HG03575 (cell line): ENCODE data around the gene SPINK5.
"Not testable (repeated sequence)": the region's sequence is repeated elsewhere in the genome, so short reads cannot be mapped to it uniquely, and the experiment has no call there.

Experiments
- ATAC-seq: cut with Tn5 transposase; IDR thresholded peaks from one replicate; pipeline ENCODE4 v1.9.1; 2021; ENCODE audit not compliant: unreplicated experiment, insufficient number of reproducible peaks, low FRiP score; ENCODE audit errors: extremely low read depth

The SPINK5 gene

GRCh38 chr5:148063861-148064260 is at the start of gene SPINK5:
Gene SPINK5, plus strand, starts transcription at chr5:148063980. Its CDS starts 65 bp downstream, at chr5:148064045.
- no peak for ATAC-seq

DNA sequence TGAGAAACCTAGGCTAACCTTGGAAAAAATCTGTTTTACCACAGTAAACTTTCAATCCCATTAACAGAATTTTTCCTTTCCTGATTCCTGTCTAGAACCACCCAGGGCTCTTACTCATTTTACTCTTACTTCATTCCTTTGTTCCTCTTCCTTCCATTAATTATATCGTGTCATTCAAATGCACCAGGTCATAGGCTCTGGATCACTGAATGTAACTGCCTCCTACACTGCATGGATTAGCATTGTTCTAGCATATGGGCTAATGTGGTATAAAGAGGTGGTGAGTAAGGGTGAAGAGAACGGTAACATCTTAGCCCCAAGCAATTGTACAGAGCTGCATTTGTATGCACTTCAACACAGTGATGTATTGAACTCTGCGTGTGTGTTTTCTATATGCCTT is 49.5 kb upstream of the SPINK5 start:
- ATAC-seq: no peak

DNA sequence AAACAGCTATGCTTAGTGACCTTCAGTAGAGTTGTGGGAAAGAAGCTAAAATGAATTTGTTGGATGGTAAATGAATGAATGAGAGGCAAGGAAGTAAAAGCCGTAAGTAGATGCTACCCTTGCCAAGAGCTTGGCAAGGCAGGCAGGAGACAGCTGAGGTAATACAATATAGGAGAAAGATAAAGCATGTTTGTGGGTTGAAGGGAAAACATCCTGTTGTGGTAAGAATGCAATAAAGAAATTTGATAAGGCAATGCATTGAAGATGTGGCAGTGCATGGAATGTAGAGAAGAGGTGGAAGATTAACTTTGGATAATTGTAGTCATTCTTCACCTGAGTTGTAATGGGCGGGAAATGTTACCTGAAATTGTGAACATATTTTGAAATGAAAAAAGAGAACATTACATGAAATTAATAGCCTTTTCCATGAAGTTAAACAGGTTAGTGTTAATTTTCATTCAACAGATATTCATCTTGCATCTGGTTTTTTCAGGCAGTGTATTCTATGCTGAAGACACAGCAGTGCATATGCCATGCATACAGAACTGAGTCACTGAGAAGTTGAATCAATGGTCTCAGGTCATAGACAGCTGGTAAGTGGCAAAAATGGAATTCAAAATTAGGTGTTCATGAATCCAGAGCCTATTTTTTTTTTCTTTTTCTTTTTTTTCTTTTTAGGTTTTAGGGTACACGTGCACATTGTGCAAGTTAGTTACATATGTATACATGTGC is 43.4 kb upstream of the SPINK5 start:
- ATAC-seq: no peak

- no peak for ATAC-seq
These were observed 36.3 kb upstream of the SPINK5 start for GRCh38 chr5:148027505-148027904.

DNA sequence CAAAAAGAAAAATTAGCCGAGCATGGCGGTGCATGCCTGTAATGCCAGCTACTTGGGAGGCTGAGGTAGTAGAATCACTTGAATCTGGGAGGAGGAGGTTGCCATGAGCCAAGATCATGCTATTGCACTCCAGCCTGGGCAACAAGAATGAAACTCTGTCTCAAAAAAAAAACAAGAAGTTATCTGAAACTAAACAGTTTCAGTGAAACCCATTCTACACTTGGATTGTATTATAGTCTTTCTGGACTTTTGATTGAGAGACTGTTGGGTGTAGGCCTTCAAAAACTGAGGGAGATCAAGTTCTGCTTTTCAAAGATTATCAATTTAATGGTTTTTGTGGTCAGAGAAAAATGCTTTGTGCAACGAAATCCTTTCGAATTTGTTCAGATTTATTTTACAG is 34.6 kb upstream of the SPINK5 start:
- ATAC-seq: no peak

- ATAC-seq: no peak
These were observed 30.6 kb upstream of the SPINK5 start for GRCh38 chr5:148033134-148033533.

- no peak for ATAC-seq
These were observed 28.1 kb upstream of the SPINK5 start for GRCh38 chr5:148035676-148036075.

- no peak for ATAC-seq
These were observed 20.9 kb upstream of the SPINK5 start for GRCh38 chr5:148042881-148043280.

GRCh38 chr5:148043705-148044104 is 20.1 kb upstream of the SPINK5 start:
- no peak for ATAC-seq

- ATAC-seq: not testable (repeated sequence)
These were observed 8.6 kb upstream of the SPINK5 start for GRCh38 chr5:148055160-148055559.

DNA sequence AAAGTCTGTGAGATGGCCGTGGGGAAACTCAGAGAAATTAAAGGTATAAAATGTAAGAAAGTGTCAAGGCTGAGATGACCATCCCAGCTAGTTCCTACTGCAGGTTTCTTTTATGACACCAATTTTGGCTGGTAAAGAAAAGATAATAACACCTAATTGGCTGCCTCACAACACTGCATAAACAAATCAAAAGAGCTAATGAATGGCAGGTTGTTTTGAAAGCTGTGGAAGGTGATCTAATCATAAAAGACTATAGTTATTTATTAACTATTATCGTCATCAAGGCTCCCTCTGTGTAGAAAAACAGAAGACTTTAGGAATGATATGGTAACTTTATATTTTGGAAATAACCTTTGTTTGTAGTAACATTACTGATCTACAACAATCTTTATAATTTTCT is 3.5 kb upstream of the SPINK5 start:
- no peak for ATAC-seq

- ATAC-seq: no peak
These were observed 2.9 kb upstream of the SPINK5 start for GRCh38 chr5:148060881-148061280.

- no peak for ATAC-seq
These were observed 6.8 kb downstream of the SPINK5 start for GRCh38 chr5:148070621-148071020.

- no peak for ATAC-seq
These were observed 8.4 kb downstream of the SPINK5 start for GRCh38 chr5:148072207-148072606.

GRCh38 chr5:148075529-148075928 is 11.7 kb downstream of the SPINK5 start:
- ATAC-seq: no peak

- no peak for ATAC-seq
These were observed 19.4 kb downstream of the SPINK5 start for GRCh38 chr5:148083203-148083602.

- ATAC-seq: no peak
These were observed 20.5 kb downstream of the SPINK5 start for GRCh38 chr5:148084269-148084668.

DNA sequence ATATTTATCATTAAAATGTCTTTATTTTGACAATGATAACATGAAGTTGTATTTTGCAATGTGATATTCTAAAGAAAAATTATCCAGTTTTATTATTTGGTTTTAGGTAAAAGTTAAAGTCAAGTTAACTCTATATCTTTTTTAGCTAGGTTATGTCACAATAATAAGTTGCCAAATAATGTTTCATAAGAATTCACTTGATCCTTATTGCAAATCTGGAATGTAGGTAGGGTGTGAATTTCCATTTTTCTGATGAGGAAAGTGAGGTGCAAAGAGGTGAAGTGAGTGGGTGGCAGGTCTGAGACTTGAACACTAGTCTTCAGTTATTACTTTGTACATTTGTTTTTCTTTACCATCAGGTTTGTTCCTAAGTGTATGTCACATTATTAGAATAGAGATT is 21.5 kb downstream of the SPINK5 start:
- no peak for ATAC-seq

DNA sequence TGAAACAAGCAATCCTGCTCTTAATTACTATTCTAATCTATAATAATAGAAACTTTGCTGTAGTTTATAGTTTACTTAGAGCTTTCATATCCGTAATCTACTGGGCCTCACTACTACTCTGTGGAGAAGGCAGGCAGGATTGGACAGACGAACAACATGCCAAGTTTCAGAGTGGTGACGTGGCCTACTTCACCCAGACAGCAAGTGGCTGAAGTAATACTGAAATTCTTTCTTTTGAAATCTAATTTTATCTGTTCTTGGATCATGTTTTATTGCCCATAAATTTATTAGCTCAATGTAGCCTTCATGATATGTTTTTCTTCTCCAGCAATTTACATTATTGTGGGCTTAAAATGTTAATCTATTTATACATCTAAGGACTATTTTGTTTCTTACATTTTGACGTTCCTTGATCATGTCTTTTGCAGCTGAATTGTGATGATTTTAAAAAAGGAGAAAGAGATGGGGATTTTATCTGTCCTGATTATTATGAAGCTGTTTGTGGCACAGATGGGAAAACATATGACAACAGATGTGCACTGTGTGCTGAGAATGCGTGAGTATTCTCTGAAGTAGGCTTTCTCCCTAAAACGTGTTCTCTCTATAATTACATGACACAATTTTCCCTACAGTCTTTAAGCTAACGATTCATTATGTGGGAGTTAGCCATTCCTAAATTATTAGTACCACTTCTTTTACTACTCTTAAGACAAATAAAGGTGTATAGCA is 22.4 kb downstream of the SPINK5 start:
- no peak for ATAC-seq

DNA sequence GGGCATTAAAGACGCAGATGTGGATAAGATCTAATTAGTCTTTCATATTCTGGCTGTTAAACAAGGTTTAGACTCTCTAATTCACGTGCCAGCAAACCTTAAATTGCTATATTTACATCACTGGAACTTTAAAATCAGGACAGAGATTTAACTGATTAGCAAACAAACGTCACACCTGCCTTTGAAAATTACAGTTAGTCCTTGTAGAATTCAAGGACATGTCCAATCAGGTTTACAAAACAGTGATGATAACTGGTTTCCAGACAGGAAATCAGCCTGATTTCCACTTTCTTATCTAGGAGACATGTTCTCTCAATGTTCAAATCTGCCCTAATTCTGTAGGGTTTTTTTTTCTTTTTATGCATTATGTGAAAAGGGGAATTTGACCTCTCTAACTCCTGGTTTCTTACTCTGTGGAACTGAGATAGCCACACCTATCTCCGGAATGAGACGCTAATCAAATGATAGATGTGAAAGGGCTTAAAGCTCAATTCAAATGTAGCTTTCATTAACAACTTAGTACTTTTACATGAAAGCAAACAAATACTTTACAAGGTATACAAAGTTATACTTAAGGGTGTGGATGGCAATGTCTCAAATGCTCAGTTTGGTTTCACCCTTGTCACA is 26.5 kb downstream of the SPINK5 start:
- ATAC-seq: no peak
